K562 (cell line): ENCODE measurements around the gene E2F1. TPM values are rescaled to one million over a fixed set of nuclear protein-coding genes. Genes with fewer than 3 reads are reported as not detected.

Experiments
- ARHGAP35 ChIP-seq: fragments of 450-650 bp; IDR thresholded peaks from 2 replicates; pipeline ENCODE4 v1.6.1; 2018; ENCODE audit not compliant: partially characterized antibody
- ARID4B ChIP-seq: sonication (generic); formaldehyde crosslinking; IDR thresholded peaks from 2 replicates; pipeline ENCODE4 v1.8.0; 2022; ENCODE audit warnings: mild to moderate bottlenecking, missing genetic modification reagents
- CEBPG ChIP-seq, 3 experiments: fragments of 200-800 bp in 1 of 3; sonication (Bioruptor generic) in 1 of 3; sonication (generic) in 1 of 3; formaldehyde crosslinking in 1 of 3; IDR thresholded peaks in 2 of 3; conservative IDR thresholded peaks in 1 of 3; 2 replicates each; pipeline versions ENCODE4 v1.6.1 to v1.8.0; 2016 to 2022; ENCODE audit warnings: missing compliant biosample characterization in 2 of 3, missing genetic modification characterization in 2 of 3, mild to moderate bottlenecking in 1 of 3, missing genetic modification reagents in 1 of 3
- CHD1 ChIP-seq: fragments of 200-600 bp; sonication (generic); IDR thresholded peaks from one replicate; pipeline ENCODE4 v1.6.1; 2012; ENCODE audit warnings: mild to moderate bottlenecking, moderate library complexity, low read length, inconsistent platforms
- DACH1 ChIP-seq: fragments of 450-650 bp; IDR thresholded peaks from 2 replicates; pipeline ENCODE4 v1.6.1; 2018; ENCODE audit not compliant: partially characterized antibody
- HNRNPK ChIP-seq: fragments of 200-400 bp; formaldehyde crosslinking; IDR thresholded peaks from one replicate; pipeline ENCODE4 v1.6.1; 2018; ENCODE audit warnings: mild to moderate bottlenecking, low read depth, low read length; ENCODE audit not compliant: poor library complexity, severe bottlenecking
- MBD2 ChIP-seq: sonication (generic); IDR thresholded peaks from 2 replicates; pipeline ENCODE4 v1.6.1; 2016; ENCODE audit warnings: low read depth, borderline replicate concordance
- MITF ChIP-seq: IDR thresholded peaks from 2 replicates; pipeline ENCODE4 v1.6.1; 2014; ENCODE audit warnings: antibody characterized with exemption
- MTA1 ChIP-seq: fragments of 450-650 bp; IDR thresholded peaks from 2 replicates; pipeline ENCODE4 v1.6.1; 2017; ENCODE audit warnings: borderline replicate concordance
- NFATC3 ChIP-seq: fragments of 450-650 bp; IDR thresholded peaks from 2 replicates; pipeline ENCODE4 v1.6.1; 2017; ENCODE audit warnings: mild to moderate bottlenecking
- SAP30 ChIP-seq: fragments of 200-600 bp; sonication (generic); IDR thresholded peaks from 2 replicates; pipeline ENCODE4 v1.6.1; 2012; ENCODE audit warnings: borderline replicate concordance, low read depth, mild to moderate bottlenecking, moderate library complexity, low read length, control low read depth, inconsistent platforms; ENCODE audit not compliant: insufficient read depth, poor library complexity, severe bottlenecking
- SP2 ChIP-seq: IDR thresholded peaks from 2 replicates; pipeline ENCODE4 v1.6.1; 2011; ENCODE audit warnings: mild to moderate bottlenecking, low read depth, low read length, moderate library complexity; ENCODE audit not compliant: poor library complexity, severe bottlenecking; ENCODE audit errors: extremely low read depth
- TFAP4 ChIP-seq: sonication (generic); formaldehyde crosslinking; IDR thresholded peaks from 2 replicates; pipeline ENCODE4 v1.8.0; 2022; ENCODE audit warnings: missing genetic modification reagents, mild to moderate bottlenecking, moderate library complexity, borderline replicate concordance
- TSC22D4 ChIP-seq: fragments of 450-650 bp; IDR thresholded peaks from 2 replicates; pipeline ENCODE4 v1.6.1; 2016; ENCODE audit warnings: missing genetic modification characterization, missing biosample characterization, control low read depth
- XRCC3 ChIP-seq: fragments of 450-650 bp; IDR thresholded peaks from 2 replicates; pipeline ENCODE4 v1.6.1; 2017; ENCODE audit warnings: mild to moderate bottlenecking, moderate library complexity
- ZC3H11A ChIP-seq: IDR thresholded peaks from 2 replicates; pipeline ENCODE4 v1.6.1; 2012; ENCODE audit warnings: low read depth, low read length, improper control_type of control experiment
- ZFX ChIP-seq: sonication (generic); formaldehyde crosslinking; IDR thresholded peaks from 2 replicates; pipeline ENCODE4 v1.8.0; 2022; ENCODE audit warnings: mild to moderate bottlenecking, missing genetic modification reagents, moderate library complexity
- ZNF75A ChIP-seq: fragments of 450-650 bp; formaldehyde crosslinking; IDR thresholded peaks from 2 replicates; pipeline ENCODE4 v1.4.0; 2020; ENCODE audit warnings: mild to moderate bottlenecking
- ZNF76 ChIP-seq: fragments of 250-450 bp; sonication (Bioruptor Pico); IDR thresholded peaks from 2 replicates; pipeline ENCODE4 v1.4.0; 2020; ENCODE audit warnings: mild to moderate bottlenecking, moderate library complexity, borderline replicate concordance
- polyA plus RNA-seq, 8 experiments: library from polyadenylated mRNA; depleted of rRNA in 4 of 8; stranded (reverse) in 5 of 8; unstranded in 3 of 8; fragments of >200 nt; fragmentation: Nextera tagmentation in 2 of 8; fragmentation: Illumina TruSeq in 1 of 8; extraction: Ambion mirVana in 2 of 8; extraction: Trizol in 1 of 8; gene quantifications; 2 replicates each; pipeline versions ENCODE4 v1.2.1 to v1.2.3, GENCODE V29; 2011 to 2014; ENCODE audit warnings: inconsistent platforms in 1 of 8, missing spikeins in 1 of 8
- total RNA-seq, 7 experiments: library from RNA; depleted of rRNA in 6 of 7; stranded (reverse); fragments of >200 nt in 6 of 7; fragmentation: Illumina TruSeq in 2 of 7; extraction: Trizol in 2 of 7; gene quantifications; 2 replicates each; pipeline versions ENCODE4 v1.2.1 to v1.2.3, GENCODE V29; 2011 to 2021; ENCODE audit warnings: low replicate concordance in 1 of 7

Gene E2F1
- total and polyA plus RNA-seq, 9 of the 15 experiments (the other 6 are each of a cell fraction or from before 2014, with no cell fraction given), result 0.14 to 30.6 (median 13.1) TPM

GRCh38 chr20:33663161-33664084 is 22.8 kb downstream of the E2F1 start (continued):
- TF ChIP-seq ARID4B (CRISPR knock-in tag), result peak; percentile 65
- TF ChIP-seq XRCC3, result no peak
- no peak for TF ChIP-seq SP2
- peak; percentile 14; the same call in 1 of the 2 replicates for TF ChIP-seq TFAP4
- no peak for TF ChIP-seq NFATC3
- TF ChIP-seq MITF, result no peak
- no peak for TF ChIP-seq HNRNPK
- peak; percentile 18 for TF ChIP-seq SAP30
- no peak for TF ChIP-seq ZC3H11A
- TF ChIP-seq ARHGAP35, result no peak
- 0 out of 2 replicates have a peak, but pooled peaks have one; percentile 57 for TF ChIP-seq ZFX
- TF ChIP-seq MTA1, result no peak
- TF ChIP-seq CEBPG (CRISPR knock-in tag; IDR thresholded peaks at IDR 0.05), result no peak
- no peak for TF ChIP-seq CEBPG (tag; conservative IDR thresholded peaks at IDR 0.05 in 1 of 2, IDR thresholded peaks at IDR 0.05 in 1 of 2)
- 0 out of 2 replicates have a peak, but pooled peaks have one; percentile 54 for TF ChIP-seq ZNF76 (CRISPR knock-in tag)
- TF ChIP-seq MBD2, result no peak
- TF ChIP-seq TSC22D4 (tag), result no peak
- TF ChIP-seq CHD1, result peak; percentile 63
- no peak for TF ChIP-seq DACH1
- TF ChIP-seq ZNF75A (CRISPR knock-in tag), result 0 out of 2 replicates have a peak, but pooled peaks have one; percentile 38
